ENCODE results near the gene ACE2. TPM values are rescaled to one million over a fixed set of nuclear protein-coding genes. Genes with fewer than 3 reads are reported as not detected.

Gene ACE2
- total RNA-seq, 2 experiments from 2014 or later, result not detected

DNA sequence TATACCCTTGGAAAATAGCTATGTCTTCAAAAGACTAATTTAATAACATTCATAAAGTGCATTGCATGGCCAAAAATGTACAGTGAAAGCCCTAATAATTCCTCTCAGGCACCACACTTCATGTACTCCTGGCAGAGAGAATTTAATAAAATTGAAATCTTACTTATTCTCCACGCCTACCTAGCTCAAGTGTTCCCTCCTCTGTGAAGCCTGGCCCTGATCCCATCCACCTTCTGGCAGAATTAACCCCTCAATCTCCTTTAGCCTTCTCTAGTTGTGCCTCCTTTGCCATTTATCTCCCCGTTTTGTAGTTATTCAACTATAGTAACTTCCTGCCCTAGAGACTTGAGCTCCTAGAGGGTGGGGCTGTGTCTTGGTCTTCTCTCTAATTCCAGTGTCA, 26.7 kb downstream of the ACE2 start:
- Histone ChIP-seq H3K4me1 (ENCODE audit: insufficient read depth, low read length, poor library complexity, severe bottlenecking) (no peaks in the 10 kb centered on the region), H3K9me2 (ENCODE audit: insufficient read depth, low read length) (no peaks in the 10 kb centered on the region), H3K9me3 (ENCODE audit: low read length) (no peaks in the 10 kb centered on the region), H4K20me1 (ENCODE audit: insufficient read depth, low read length) (no peaks in the 10 kb centered on the region), H2AFZ (ENCODE audit: low read length) (no peak overlapping the region), H3K79me2 (ENCODE audit: insufficient read depth, low read depth, low read length) (no peaks in the 10 kb centered on the region), H3K36me3 (ENCODE audit: insufficient read depth, low read length) (no peaks in the 10 kb centered on the region), H3K4me3 (ENCODE audit: low read depth, low read length, poor library complexity, severe bottlenecking) (no peak overlapping the region), H3K27ac (ENCODE audit: low read depth, low read length, poor library complexity, severe bottlenecking) (no peak overlapping the region), H3K4me2 (ENCODE audit: low read length) (no peak overlapping the region)
- TF ChIP-seq, protein P1, sequence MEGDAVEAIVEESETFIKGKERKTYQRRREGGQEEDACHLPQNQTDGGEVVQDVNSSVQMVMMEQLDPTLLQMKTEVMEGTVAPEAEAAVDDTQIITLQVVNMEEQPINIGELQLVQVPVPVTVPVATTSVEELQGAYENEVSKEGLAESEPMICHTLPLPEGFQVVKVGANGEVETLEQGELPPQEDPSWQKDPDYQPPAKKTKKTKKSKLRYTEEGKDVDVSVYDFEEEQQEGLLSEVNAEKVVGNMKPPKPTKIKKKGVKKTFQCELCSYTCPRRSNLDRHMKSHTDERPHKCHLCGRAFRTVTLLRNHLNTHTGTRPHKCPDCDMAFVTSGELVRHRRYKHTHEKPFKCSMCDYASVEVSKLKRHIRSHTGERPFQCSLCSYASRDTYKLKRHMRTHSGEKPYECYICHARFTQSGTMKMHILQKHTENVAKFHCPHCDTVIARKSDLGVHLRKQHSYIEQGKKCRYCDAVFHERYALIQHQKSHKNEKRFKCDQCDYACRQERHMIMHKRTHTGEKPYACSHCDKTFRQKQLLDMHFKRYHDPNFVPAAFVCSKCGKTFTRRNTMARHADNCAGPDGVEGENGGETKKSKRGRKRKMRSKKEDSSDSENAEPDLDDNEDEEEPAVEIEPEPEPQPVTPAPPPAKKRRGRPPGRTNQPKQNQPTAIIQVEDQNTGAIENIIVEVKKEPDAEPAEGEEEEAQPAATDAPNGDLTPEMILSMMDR (conservative IDR thresholded peaks at IDR 0.05; ENCODE audit: low read length), result no peak
- TF ChIP-seq EZH2phosphoT487 (IDR thresholded peaks at IDR 0.05; ENCODE audit: borderline replicate concordance, low read depth, low read length), result no peak
- ChIA-PET POLR2A (interaction anchor here (0.6 to 0.7 kb wide), 2 partner anchors 87 to 722 kb away, joined by 3 to 4 read pairs; no protein-coding TSS in a partner anchor), CTCF (ENCODE audit: unreplicated experiment) (no interaction called here)
- DNase-seq (ENCODE audit: low spot score), result no peak
- no TSS peak for BruUV-seq (replicated peaks)
- intact Hi-C loops (cut with micrococcal nuclease; ENCODE audit: unreplicated experiment), result no loop called here

DNA sequence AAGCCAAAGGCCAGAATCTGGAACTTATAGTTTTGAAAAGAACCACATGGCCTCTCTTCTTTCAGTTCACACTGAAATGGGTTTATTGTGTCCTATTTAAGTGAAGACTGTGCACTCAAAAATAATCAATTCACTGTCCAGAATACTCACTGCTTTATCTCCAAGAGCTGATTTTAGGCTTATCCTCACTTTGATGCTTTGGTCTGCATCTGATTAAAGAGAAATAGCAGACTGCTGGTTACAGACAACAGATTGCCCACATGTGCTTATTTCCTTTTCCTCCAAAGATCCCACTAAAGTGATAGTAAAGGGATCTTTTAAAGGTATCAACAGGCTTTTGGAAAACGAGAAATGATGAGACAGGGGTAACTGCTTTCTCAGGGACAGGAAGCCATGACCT, 30.6 kb downstream of the ACE2 start:
- no peaks in the 10 kb centered on the region for H3K4me1 ChIP-seq (ENCODE audit: insufficient read depth, low read length, poor library complexity, severe bottlenecking)
- intact Hi-C loops (cut with micrococcal nuclease; ENCODE audit: unreplicated experiment), result no loop called here
- no peaks in the 10 kb centered on the region for H3K79me2 ChIP-seq (ENCODE audit: insufficient read depth, low read depth, low read length)
- H3K9me3 ChIP-seq (ENCODE audit: low read length), result no peaks in the 10 kb centered on the region
- no peak overlapping the region for H3K27ac ChIP-seq (ENCODE audit: low read depth, low read length, poor library complexity, severe bottlenecking)
- ChIA-PET CTCF (ENCODE audit: unreplicated experiment) (no interaction called here), POLR2A (no interaction called here)
- H3K36me3 ChIP-seq (ENCODE audit: insufficient read depth, low read length), result no peaks in the 10 kb centered on the region
- TF ChIP-seq, protein P1 (conservative IDR thresholded peaks at IDR 0.05; ENCODE audit: low read length), result no peak
- TF ChIP-seq EZH2phosphoT487 (IDR thresholded peaks at IDR 0.05; ENCODE audit: borderline replicate concordance, low read depth, low read length), result no peak
- H2AFZ ChIP-seq (ENCODE audit: low read length), result no peak overlapping the region
- H4K20me1 ChIP-seq (ENCODE audit: insufficient read depth, low read length), result no peaks in the 10 kb centered on the region
- no peak overlapping the region for H3K4me3 ChIP-seq (ENCODE audit: low read depth, low read length, poor library complexity, severe bottlenecking)
- BruUV-seq (replicated peaks), result no TSS peak
- H3K4me2 ChIP-seq (ENCODE audit: low read length), result no peak overlapping the region
- no peak for DNase-seq (ENCODE audit: low spot score)
- H3K9me2 ChIP-seq (ENCODE audit: insufficient read depth, low read length), result no peaks in the 10 kb centered on the region

DNA sequence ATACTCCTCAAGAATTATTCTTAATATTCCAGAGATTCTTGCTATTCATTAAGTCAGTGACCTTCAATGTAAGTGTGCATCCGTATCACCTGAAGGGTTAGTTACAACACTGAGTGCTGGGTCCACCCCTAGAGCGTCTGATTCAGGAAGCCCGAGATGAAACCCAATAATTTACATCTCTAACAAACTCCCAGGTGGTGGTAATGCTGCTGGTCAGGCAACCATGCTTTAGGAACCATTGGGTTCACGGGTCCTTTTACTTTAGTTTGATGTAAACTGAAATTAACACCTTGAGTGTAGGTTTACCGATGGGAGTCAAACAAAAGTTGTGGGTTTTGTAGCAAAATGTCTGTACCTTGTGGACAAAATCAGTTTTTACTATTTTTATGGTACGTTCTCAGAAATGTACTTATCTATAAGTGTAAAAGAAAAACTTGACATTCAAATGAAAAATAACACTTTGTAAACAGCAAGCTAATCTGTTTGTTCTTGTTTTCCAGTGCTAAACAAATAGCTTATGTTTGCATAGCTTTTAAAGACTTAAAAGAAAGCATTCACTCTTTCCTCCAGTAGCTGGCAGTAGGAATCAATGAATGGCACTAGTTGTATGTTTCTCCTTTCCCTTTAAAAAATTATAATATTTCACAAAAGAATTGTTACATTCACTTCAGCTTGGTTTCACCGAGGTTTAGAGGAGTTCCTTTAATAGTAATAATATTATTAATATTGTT, 32.7 kb downstream of the ACE2 start:
- TF ChIP-seq, protein P1 (conservative IDR thresholded peaks at IDR 0.05; ENCODE audit: low read length), result no peak; the same call in 1 of the 2 replicates
- no peak for TF ChIP-seq EZH2phosphoT487 (IDR thresholded peaks at IDR 0.05; ENCODE audit: borderline replicate concordance, low read depth, low read length)
- H3K9me2 ChIP-seq (ENCODE audit: insufficient read depth, low read length), result no peaks in the 10 kb centered on the region
- H3K36me3 ChIP-seq (ENCODE audit: insufficient read depth, low read length), result no peaks in the 10 kb centered on the region
- no peak overlapping the region for H3K4me3 ChIP-seq (ENCODE audit: low read depth, low read length, poor library complexity, severe bottlenecking)
- no peak overlapping the region for H2AFZ ChIP-seq (ENCODE audit: low read length)
- no peak overlapping the region for H3K27ac ChIP-seq (ENCODE audit: low read depth, low read length, poor library complexity, severe bottlenecking)
- ChIA-PET CTCF (ENCODE audit: unreplicated experiment) (no interaction called here), POLR2A (no interaction called here)
- H3K9me3 ChIP-seq (ENCODE audit: low read length), result no peaks in the 10 kb centered on the region
- no peaks in the 10 kb centered on the region for H3K4me1 ChIP-seq (ENCODE audit: insufficient read depth, low read length, poor library complexity, severe bottlenecking)
- intact Hi-C loops (cut with micrococcal nuclease; ENCODE audit: unreplicated experiment), result loop anchor here (10.0 kb wide), 1 partner anchor 213 kb away; no protein-coding TSS in a partner anchor
- BruUV-seq (replicated peaks), result no TSS peak
- no peak for DNase-seq (ENCODE audit: low spot score)
- H3K4me2 ChIP-seq (ENCODE audit: low read length), result no peak overlapping the region
- no peaks in the 10 kb centered on the region for H4K20me1 ChIP-seq (ENCODE audit: insufficient read depth, low read length)
- no peaks in the 10 kb centered on the region for H3K79me2 ChIP-seq (ENCODE audit: insufficient read depth, low read depth, low read length)

Measured in OCI-LY7 (cell line).